AG09309 (cell line): Measurements from ENCODE around the gene LMOD1.
"Not testable (repeated sequence)": the region's sequence is repeated elsewhere in the genome, so short reads cannot be mapped to it uniquely, and the experiment has no call there.

Experiments used
- DNase-seq: peaks from one replicate; pipeline ENCODE4 v3.0.0-alpha.2; 2010; ENCODE audit warnings: low read depth
- H3K4me3 ChIP-seq: 2 replicates; pipeline ENCODE4 v1.5.1; 2011; ENCODE audit warnings: mild to moderate bottlenecking, low read depth, low read length, moderate library complexity; ENCODE audit not compliant: control insufficient read depth
- CTCF ChIP-seq: IDR thresholded peaks from 2 replicates; pipeline ENCODE4 v1.5.1; 2011; ENCODE audit warnings: mild to moderate bottlenecking, low read depth, low read length, inconsistent platforms; ENCODE audit not compliant: insufficient read depth, control insufficient read depth; ENCODE audit errors: missing control alignments

LMOD1 gene

GRCh38 chr1:201874672-201875071 lies 71.7 kb downstream of the LMOD1 start:
- no peak for DNase-seq
- H3K4me3 ChIP-seq: no peak overlapping the region
- TF ChIP-seq CTCF: no peak

- no peak for TF ChIP-seq CTCF
Observed at GRCh38 chr1:201870397-201870796, 76.0 kb downstream of the LMOD1 start.

GRCh38 chr1:201861448-201861847 lies 84.9 kb downstream of the LMOD1 start:
- TF ChIP-seq CTCF: no peak
- no peak overlapping the region for H3K4me3 ChIP-seq
- no peak for DNase-seq

More at GRCh38 chr1:201870397-201870796, 76.0 kb downstream of the LMOD1 start:
- no peak overlapping the region for H3K4me3 ChIP-seq
- no peak for DNase-seq

- DNase-seq: no peak
- no peak for TF ChIP-seq CTCF
Observed at GRCh38 chr1:201859424-201859823, 86.9 kb downstream of the LMOD1 start.

GRCh38 chr1:201856722-201857121 lies 89.6 kb downstream of the LMOD1 start:
- not testable (repeated sequence) for DNase-seq, H3K4me3 ChIP-seq

More at GRCh38 chr1:201859424-201859823, 86.9 kb downstream of the LMOD1 start:
- no peak overlapping the region for H3K4me3 ChIP-seq

- no peak for DNase-seq
- H3K4me3 ChIP-seq: no peak overlapping the region
- no peak for TF ChIP-seq CTCF
Observed at GRCh38 chr1:201851949-201852348, 94.4 kb downstream of the LMOD1 start.

GRCh38 chr1:201850053-201850397 lies 96.3 kb downstream of the LMOD1 start:
- no peak overlapping the region for H3K4me3 ChIP-seq
- DNase-seq: peak; percentile 60
- TF ChIP-seq CTCF: no peak
